Measurements from ENCODE around the gene KCNAB2.

KCNAB2 gene

DNA sequence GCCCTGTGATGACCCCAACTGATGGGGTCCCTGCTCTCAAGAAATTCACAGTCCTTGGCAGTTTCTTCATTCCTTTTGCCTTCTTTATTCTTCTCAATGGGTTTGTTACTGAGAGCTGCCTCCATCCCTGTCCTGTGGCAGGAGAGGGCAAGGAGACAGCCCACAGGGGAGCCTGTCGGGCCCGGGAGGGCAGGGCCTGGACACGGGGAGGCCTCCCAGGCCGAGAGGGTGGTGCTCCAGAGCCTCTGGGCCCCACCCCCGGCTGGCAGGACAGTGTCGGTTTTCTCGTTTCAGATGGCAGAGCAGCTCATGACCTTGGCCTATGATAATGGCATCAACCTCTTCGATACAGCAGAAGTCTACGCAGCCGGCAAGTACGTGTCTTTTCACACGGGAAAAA lies 36.2 kb downstream of the KCNAB2 start:
- H3K4me3 ChIP-seq (replicated peaks; ENCODE audit: insufficient read depth, low read length), result no peak overlapping the region
- H3K27ac ChIP-seq (replicated peaks), result no peak overlapping the region
- no peak for DNase-seq (ENCODE audit: low read depth in 1 of 2, low spot score in 1 of 2)
- TF ChIP-seq POLR2AphosphoS5 (IDR thresholded peaks at IDR 0.05; ENCODE audit: low read depth), result no peak; the same call in 1 of the 2 replicates
- no peak for TF ChIP-seq SPI1 (IDR thresholded peaks at IDR 0.05; ENCODE audit: borderline replicate concordance, low read depth)
- TF ChIP-seq, protein P1, sequence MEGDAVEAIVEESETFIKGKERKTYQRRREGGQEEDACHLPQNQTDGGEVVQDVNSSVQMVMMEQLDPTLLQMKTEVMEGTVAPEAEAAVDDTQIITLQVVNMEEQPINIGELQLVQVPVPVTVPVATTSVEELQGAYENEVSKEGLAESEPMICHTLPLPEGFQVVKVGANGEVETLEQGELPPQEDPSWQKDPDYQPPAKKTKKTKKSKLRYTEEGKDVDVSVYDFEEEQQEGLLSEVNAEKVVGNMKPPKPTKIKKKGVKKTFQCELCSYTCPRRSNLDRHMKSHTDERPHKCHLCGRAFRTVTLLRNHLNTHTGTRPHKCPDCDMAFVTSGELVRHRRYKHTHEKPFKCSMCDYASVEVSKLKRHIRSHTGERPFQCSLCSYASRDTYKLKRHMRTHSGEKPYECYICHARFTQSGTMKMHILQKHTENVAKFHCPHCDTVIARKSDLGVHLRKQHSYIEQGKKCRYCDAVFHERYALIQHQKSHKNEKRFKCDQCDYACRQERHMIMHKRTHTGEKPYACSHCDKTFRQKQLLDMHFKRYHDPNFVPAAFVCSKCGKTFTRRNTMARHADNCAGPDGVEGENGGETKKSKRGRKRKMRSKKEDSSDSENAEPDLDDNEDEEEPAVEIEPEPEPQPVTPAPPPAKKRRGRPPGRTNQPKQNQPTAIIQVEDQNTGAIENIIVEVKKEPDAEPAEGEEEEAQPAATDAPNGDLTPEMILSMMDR (IDR thresholded peaks at IDR 0.05; ENCODE audit: insufficient read depth, low read length), result no peak
- TF ChIP-seq, protein P2, sequence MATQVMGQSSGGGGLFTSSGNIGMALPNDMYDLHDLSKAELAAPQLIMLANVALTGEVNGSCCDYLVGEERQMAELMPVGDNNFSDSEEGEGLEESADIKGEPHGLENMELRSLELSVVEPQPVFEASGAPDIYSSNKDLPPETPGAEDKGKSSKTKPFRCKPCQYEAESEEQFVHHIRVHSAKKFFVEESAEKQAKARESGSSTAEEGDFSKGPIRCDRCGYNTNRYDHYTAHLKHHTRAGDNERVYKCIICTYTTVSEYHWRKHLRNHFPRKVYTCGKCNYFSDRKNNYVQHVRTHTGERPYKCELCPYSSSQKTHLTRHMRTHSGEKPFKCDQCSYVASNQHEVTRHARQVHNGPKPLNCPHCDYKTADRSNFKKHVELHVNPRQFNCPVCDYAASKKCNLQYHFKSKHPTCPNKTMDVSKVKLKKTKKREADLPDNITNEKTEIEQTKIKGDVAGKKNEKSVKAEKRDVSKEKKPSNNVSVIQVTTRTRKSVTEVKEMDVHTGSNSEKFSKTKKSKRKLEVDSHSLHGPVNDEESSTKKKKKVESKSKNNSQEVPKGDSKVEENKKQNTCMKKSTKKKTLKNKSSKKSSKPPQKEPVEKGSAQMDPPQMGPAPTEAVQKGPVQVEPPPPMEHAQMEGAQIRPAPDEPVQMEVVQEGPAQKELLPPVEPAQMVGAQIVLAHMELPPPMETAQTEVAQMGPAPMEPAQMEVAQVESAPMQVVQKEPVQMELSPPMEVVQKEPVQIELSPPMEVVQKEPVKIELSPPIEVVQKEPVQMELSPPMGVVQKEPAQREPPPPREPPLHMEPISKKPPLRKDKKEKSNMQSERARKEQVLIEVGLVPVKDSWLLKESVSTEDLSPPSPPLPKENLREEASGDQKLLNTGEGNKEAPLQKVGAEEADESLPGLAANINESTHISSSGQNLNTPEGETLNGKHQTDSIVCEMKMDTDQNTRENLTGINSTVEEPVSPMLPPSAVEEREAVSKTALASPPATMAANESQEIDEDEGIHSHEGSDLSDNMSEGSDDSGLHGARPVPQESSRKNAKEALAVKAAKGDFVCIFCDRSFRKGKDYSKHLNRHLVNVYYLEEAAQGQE (IDR thresholded peaks at IDR 0.05; ENCODE audit: insufficient replicate concordance, low read depth), result no peak
- no peak for TF ChIP-seq GABPA (IDR thresholded peaks at IDR 0.05; ENCODE audit: low read depth)
- H3K27me3 ChIP-seq (ENCODE audit: insufficient read depth, poor library complexity, severe bottlenecking), result no peaks in the 10 kb centered on the region

DNA sequence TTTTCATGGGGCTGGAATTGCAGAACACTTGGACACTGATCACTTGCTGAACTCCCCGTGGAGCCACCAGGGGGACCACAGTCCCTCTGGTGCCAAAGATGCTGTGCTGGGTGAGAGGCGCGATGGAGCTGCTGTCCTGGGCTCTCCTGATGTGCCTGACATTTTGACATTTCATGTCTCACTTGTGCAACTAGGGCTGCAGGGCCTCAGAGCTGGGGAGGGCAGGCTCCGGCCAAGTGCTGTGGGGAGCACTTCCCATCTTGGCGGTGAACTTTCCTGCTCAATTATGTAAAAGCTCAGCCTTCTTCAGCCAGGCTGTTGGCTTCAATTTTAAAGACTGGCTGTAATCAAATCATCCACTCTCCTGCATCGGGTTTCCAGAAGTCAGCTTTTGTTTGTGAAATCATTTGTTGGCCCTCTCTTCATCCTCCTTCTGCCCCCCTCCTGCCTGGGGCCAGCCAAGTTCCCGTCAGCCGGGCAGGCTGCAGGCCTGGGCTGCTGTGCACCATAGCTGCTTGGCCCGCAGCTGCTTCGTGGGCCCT lies 36.8 kb downstream of the KCNAB2 start:
- Histone ChIP-seq H3K27me3 (ENCODE audit: insufficient read depth, poor library complexity, severe bottlenecking) (no peaks in the 10 kb centered on the region), H3K27ac (replicated peaks) (no peak overlapping the region), H3K4me3 (replicated peaks; ENCODE audit: insufficient read depth, low read length) (no peak overlapping the region)
- DNase-seq (ENCODE audit: low read depth in 1 of 2, low spot score in 1 of 2), result peak in 1 of 2 experiments; percentile 18
- TF ChIP-seq SPI1 (IDR thresholded peaks at IDR 0.05; ENCODE audit: borderline replicate concordance, low read depth), result no peak
- TF ChIP-seq, protein P2 (IDR thresholded peaks at IDR 0.05; ENCODE audit: insufficient replicate concordance, low read depth), result no peak
- TF ChIP-seq, protein P1 (IDR thresholded peaks at IDR 0.05; ENCODE audit: insufficient read depth, low read length), result no peak
- no peak for TF ChIP-seq GABPA (IDR thresholded peaks at IDR 0.05; ENCODE audit: low read depth)

DNA sequence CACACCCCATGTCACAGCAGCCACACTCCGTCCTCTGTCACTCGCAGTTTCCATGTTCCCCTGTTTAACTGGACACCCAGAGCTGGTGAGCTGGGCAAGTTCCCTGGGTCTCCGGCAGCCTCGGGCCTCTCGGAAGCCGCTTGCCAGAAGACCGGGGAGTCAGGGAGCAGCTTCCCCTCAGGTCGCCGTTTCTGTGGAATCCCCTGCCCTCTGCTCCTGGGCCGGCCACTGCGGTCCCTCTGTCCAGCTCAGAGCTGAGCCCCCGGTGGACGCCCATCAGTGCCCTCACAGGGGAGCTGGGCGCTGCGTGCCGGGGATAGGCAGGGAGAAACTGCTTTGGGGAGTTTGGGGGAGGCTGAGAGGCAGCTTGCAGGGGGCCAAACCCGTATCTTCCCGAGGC lies 37.7 kb downstream of the KCNAB2 start:
- DNase-seq (ENCODE audit: low read depth in 1 of 2, low spot score in 1 of 2), result no peak
- Histone ChIP-seq H3K27ac (replicated peaks) (no peak overlapping the region), H3K27me3 (ENCODE audit: insufficient read depth, poor library complexity, severe bottlenecking) (no peaks in the 10 kb centered on the region), H3K4me3 (replicated peaks; ENCODE audit: insufficient read depth, low read length) (no peak overlapping the region)
- TF ChIP-seq, protein P2 (IDR thresholded peaks at IDR 0.05; ENCODE audit: insufficient replicate concordance, low read depth), result no peak
- TF ChIP-seq, protein P1 (IDR thresholded peaks at IDR 0.05; ENCODE audit: insufficient read depth, low read length), result no peak
- TF ChIP-seq POLR2AphosphoS5 (IDR thresholded peaks at IDR 0.05; ENCODE audit: low read depth) (no peak; the same call in 1 of the 2 replicates), GABPA (IDR thresholded peaks at IDR 0.05; ENCODE audit: low read depth) (no peak), SPI1 (IDR thresholded peaks at IDR 0.05; ENCODE audit: borderline replicate concordance, low read depth) (no peak)

Data from HL-60 (cell line).